ENCODE data around the gene PODNL1.
A peak's percentile ranks its signal among the peaks of the same experiment; 100 is the strongest.
"Not testable (repeated sequence)": the region's sequence is repeated elsewhere in the genome, so short reads cannot be mapped to it uniquely, and the experiment has no call there.

PODNL1 gene

DNA sequence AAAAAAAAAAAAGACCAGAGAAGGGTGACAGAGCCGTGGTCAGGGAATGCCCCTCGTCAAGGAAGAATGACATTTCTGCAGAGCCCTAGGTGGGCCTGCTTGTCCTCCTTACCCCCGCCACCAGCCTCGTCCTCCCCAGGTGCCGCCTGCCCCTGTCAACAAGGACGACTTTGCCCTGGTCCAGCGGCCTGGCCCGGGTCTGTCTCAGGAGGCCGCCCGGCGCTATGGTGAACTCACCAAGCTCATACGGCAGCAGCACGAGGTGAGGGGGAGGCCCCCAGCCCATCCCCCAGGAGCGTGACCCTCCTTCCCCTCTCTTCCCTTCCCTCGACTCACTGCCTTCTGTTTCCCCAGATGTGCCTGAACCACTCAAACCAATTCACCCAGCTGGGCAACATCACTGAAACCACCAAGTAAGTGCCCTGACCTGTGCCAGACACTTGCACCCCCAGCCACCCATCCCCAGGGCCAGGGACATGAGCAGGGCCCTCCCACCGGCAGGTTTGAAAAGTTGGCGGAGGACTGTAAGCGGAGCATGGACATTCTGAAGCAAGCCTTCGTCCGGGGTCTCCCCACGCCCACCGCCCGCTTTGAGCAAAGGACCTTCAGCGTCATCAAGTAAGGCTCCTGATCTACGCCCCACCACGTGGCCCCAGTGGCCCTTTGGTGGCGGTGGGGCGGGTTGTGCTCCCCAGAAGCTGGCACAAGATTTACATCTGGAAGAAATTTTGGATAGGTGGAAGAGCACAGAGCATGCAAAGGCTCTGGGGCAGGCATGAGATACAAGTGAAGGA, 14.8 kb downstream of the PODNL1 start:
- no peak for DNase-seq

DNA sequence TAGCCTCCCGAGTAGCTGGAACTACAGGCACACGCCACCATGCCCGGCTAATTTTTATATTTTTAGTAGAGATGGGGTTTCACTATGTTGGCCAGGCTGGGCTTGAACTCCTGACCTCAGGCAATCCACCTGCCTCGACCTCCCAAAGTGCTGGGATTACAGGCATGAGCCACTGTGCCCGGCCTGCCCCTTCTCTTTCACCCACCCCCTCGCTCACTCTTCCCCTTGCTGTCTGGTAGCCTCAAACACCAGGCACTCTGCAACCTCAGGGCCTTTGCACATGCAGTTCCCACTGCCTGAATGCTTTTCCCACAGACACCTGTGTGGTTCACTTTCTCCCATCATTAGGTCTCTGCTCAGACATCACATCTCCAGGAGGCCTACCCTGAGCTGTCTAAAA, 16.1 kb downstream of the PODNL1 start:
- DNase-seq: not testable (repeated sequence)

DNA sequence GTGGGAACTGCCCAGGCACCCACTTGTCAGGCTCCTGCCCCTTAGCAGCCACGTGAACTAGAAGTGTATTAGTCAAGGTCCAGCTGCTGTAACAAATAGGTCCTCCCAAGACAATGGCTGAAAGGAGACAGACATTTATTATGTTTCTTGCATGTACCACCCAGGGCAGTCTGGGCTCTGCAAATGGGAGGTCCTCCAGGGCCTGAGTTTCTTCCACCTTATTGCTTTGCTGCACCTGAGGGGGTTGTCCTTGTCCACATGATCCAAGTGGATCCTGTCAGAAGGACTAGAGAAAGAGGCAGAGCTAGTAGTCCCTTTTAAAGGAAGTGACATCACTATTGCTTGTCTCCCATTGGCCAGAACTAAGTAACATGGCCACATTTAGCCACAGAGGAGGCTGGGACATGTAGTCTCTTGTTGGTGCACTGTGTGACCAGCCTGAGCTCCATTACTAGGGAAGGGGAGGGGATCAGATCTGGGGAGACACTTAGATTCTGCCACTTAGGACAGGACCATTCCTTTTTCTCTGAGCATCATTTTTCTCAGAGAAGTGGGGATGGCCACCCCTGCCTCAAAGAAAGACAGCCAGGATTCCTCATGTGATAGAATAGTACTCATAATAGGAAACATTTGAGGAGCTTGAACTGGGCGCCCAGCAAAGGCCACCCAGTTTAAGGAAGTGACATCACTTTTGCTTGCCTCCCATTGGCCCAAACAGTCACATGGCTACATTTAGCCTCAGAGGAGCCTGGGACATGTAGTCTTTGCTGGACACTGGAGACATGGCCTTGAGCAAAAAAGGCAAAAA, 17.1 kb downstream of the PODNL1 start:
- peak; percentile 91 for DNase-seq

DNA sequence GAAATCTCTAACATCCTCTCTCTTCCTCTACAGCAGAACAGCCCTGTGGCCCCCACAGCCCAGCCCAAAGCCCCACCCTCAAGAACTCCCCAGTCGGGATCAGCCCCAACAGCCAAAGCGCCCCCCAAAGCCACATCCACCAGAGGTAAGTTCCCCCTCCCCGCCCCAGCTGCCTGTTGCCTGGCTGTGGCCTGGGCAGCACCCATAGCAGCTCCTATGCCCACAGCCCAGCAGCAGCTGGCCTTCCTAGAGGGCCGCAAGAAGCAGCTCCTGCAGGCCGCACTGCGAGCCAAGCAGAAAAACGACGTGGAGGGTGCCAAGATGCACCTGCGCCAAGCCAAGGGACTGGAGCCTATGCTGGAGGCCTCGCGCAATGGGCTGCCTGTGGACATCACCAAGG, 17.7 kb downstream of the PODNL1 start:
- DNase-seq: no peak

DNA sequence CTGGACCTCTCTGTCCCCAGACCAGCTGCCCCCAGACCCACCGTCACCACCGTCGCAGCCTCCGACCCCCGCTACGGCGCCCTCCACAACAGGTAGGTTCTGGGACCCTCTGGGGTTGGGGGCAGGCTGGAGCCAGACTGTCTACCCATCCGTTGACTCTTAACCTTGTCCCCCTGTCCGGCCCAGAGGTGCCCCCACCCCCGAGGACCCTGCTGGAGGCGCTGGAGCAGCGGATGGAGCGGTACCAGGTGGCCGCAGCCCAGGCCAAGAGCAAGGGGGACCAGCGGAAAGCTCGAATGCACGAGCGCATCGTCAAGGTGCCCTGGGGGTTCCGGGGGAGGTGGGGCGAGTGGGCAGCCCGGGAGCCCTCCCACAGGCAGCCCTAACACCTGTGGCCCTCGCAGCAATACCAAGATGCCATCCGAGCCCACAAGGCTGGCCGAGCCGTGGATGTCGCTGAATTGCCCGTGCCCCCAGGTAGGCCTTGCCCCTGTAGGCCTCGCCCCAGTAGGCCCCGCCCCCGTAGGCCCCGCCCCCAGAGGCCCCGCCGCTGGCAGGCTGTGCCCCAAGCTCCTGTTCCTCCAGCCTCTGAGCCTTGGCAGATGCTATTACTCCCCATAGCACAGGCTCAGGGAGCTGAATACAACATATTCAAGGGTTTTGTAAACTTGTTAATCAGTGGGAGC, 19.3 kb downstream of the PODNL1 start:
- no peak for DNase-seq

DNA sequence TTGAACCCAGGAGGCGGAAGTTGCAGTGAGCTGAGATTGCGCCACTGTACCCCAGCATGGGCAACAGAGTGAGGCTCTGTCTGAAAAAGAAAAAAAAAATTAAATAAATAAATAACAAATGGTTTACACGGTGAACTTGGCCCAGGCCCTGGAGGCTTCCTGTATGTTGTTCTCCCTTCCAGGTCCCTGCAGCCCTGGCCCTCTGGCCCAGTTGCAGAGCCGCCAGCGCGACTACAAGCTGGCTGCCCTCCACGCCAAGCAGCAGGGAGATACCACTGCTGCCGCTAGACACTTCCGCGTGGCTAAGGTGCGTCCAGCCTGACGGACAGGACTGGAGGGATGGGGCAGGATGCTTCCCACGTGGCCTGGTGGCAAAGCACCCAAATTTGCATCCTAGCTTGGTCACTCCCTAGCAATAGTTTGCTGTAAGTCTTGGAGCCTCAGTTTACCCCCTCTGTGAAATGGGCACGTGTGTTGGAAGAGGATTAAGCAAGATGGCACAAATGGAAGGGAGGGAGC, 20.3 kb downstream of the PODNL1 start:
- DNase-seq: no peak

DNA sequence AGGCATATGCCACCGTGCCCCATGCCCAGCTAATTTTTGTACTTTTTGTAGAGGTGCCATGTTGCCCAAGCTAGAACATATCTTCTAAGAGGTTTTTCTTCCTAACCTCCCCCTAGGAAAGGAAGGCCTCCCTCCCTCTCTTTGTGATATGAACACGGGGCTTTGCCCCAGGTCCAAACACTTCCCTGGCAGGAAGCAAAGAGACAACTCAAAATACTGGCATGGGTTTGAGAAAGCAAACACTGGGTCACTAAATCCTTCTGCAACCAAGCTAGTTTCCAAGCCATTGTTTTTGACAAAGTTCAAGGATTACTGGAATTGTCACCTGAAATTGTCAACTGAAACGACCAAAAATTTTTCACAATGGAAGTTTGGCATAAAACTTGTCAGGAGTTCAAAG, 23.4 kb downstream of the PODNL1 start:
- no peak for DNase-seq

DNA sequence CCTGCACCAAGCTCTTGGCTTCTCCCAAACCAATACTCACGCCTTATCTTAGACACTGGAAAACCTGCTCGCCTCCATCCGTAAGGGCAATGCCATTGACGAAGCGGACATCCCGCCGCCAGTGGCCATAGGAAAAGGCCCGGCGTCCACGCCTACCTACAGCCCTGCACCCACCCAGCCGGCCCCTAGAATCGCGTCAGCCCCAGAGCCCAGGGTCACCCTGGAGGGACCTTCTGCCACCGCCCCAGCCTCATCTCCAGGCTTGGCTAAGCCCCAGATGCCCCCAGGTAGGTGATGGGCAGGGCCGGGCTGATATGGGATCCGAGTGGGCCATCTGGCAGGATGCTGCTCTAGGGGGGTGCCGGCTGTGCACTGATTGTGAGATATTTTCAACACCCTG, 24.9 kb downstream of the PODNL1 start:
- DNase-seq: no peak

DNA sequence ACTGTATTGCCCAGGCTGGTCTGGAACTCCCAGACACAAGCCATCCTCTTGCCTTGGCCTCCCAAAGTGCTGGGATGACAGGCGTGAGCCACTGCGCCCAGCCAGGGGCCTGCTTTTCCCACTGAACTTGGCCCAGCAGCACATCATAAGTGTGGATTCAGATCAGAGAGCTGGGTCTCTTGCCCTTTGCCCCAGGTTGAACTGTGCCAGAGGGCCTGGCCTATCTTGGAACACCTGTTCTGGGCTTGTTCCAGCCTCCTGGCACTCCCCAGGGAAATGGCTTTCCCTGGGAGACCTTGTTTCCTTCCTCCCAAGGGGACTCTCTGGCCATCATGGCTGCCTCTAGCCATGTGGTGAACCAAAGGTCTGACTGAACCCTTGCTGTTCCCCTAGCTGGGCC, 28.8 kb downstream of the PODNL1 start:
- DNase-seq: peak; percentile 23

DNA sequence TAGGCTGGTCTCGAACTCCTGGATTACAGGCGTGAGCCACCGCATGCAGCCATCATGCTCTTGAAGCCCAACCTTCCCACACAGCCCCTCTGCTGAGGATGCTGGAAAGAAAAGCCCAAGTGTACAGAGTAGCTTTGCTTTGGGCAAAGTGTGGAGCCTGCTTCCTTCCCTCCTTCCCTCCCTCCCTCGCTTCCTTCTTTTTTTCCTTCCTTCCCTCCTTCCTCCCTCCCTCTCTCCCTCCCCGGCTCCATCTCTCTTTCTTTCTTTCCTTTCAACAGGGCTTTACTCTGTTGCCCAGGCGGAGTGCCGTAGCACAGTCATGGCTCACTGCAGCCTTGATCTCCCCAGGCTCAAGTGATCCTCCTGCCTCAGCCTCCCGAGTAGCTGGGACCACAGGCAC, 29.5 kb downstream of the PODNL1 start:
- no peak for DNase-seq

DNA sequence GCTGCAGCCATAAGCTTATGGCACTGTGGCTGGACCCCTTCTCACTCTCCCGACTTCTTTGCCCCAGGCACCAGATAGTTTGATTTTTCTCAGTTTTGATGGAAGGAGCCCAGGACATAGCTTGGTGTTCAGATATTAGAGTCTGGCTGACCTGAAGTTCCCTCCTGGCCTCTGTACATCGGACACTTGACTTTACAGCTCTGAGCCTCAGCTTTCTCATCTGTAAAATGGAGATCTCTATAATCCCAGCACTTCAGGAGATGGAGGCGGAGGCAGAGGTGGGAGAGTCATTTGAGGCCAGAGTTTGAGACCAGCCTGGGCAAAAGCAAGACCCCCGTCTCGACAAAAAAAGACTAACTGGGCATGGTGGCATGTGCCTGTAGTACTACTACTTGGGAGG, 31.3 kb downstream of the PODNL1 start:
- DNase-seq: no peak

DNA sequence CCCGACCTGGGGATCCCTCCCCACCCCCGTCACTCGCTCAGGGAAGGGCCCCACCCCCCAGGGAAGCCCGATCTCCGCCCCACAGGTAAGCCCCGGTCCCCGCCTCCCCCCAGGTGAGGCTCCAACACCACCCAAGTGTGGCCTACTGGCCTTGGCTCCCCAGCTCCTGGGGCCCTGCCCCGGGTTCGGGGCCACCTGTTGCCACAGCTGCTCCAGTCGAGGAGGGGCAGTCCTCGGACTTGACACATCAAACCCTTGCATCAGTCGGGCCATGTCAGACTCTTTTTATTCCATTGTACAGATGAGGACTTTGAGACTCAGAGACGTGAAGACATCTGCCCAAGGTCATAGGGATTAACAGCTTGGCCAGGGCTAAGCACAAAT, 31.7 kb downstream of the PODNL1 start:
- DNase-seq: peak; percentile 64

DNA sequence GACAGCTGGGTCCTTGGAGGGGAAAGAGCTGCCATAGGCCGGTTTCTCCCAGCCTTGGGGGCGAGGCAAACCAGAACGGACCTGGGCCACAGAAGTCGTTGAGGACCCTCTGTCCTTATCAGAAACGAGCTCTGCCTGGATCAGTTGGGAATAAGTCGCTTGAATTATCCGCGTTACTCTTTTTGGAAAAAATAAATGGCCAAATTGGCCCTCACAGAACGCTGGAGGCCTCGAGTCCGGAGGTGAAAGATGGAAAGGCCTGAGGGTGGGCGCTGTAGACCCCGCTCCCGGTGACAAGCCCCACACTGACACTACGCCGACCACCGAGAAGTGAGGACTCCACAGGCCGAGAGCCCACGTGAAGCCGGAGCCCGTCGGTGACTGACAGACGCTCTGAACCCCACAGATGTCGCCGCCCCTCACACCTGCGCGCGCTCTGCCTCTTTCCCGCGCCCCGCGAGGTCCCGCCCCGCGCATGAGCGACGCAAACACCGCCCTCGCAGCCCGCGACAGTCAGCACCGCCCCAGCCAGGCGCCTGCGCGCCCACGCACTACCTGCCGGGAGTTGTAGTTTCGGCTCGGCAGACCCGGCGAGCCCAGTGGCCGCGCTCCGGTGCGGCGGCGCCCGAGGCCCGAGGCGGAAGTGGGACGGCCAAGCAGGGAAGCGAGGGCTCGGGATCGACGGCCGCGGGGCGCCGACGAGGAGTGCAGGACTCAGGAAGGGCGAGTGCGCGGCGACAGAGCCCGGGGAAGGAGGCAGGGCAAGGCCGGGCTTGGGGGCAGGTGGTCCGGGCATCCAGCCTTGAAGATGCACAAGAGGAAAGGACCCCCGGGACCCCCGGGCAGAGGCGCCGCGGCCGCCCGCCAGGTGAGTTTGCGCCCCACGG, 32.3 kb downstream of the PODNL1 start, which contains the start of the genes BRME1 and CC2D1A:
Gene BRME1 (minus strand): TSS at position 484 of the 887 bp plus-strand sequence. CDS start 1,225 bp downstream, outside the sequence.
Gene CC2D1A (plus strand): TSS at position 568 of the 887 bp plus-strand sequence. CDS start 241 bp downstream, at position 809.
- DNase-seq: peak; percentile 97

DNA sequence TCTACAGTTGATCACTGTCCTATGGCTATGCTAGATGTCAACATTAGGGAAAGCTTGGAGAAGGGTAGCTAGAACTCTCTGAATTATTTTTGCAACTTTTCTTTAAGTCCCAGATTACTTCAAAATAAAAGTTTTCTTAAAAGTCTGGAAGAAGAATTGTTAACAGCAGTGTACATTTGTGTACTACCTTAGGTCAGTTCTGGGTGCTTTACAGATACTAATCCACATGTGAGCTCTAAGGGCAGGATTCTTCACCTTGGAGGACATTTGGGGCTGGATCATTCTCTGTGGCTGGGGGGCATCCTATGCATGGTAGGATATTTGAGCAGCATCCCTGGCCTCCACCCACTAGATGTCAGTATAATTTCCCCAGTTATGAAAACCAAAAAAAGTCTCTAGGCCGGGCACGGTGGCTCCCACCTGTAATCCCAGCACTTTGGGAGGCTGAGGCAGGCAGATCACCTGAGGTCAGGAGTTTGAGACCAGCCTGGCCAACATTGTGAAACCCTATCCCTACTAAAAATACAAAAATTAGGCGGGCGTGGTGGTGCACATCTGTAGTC, 35.1 kb downstream of the PODNL1 start:
- peak; percentile 60 for DNase-seq

DNA sequence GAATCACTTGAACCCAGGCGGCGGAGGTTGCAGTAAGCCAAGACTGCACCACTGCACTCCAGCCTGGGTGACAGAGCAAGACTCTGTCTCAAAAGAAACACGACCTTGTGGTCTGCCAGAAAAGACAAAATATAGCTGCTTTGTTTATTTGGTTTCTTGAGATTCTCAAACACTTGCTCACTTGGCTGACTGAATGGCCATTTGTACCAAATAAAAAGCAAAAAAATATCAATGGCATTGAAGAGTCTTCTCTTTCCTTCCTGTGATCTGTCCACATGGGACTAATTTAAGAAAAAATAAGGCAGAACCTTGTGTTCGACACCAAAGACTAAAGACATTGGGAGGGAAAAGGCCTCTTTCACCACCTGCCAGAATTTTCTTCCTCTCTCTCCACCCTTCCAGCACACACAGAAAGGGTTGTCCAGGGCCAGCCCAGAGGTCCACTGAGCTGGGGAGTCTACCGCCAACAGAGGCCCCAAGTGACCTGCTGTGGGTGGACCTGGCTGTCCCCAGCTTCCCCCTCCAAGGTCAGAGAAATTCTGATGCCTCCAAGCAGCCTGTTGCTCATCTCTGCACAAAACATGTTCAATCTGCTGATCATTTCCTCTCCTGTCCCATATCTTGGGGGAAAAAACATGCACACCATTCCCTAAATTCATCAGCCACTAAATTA, 38.2 kb downstream of the PODNL1 start:
- no peak for DNase-seq

DNA sequence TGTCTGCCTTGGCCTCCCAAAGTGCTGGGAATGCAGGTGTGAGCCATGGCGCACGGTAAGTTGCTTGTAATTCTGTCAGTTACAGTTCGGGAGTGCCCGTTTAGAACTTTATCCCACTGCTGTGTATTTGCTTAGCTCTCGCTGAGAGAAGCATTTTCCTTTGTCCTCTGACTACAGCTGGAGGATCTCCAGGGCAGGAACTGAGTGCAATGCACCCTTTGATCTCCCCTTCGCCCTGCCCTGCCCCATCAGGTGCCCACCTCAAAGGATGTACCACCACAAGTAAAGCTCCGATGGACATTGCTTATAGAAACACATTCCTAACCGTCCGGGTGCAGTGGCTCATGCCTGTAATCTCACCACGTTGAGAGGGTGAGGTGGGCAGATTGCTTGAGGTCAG, 38.8 kb downstream of the PODNL1 start:
- no peak for DNase-seq

DNA sequence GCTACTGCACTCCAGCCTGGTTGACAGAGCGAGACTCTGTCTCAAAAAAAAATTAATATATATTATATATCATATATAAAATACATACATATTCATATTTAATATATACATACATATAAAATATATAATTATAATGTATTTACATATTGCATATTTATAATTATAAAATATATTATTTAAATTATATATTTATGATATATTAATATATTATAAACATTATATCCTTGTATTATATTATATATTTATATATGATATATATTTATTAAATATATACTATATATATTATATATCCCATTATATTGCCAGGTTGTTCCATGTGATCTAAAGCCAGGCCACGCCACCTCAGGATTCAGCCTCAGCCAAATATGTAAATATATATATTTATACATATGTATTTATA, 42.0 kb downstream of the PODNL1 start:
- DNase-seq: no peak

DNA sequence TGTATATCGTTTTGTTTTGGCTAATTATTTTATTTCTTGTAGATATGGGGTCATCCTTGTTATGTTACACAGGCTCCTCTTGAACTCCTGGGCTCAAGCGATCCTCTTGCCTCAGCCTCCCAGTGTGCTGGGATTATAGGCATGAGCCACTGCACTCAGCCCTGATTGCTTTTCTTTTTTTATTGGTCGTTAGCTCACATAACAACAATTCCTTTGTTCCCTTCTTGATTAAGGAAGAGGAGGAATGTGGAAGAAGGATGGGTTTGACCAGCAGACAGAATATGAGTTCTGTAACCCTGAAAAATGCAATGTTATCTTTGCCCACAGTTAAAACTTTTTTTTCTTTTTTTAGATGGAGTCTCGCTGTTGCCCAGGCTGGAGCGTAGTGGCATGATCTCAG, 43.7 kb downstream of the PODNL1 start:
- DNase-seq: no peak

DNA sequence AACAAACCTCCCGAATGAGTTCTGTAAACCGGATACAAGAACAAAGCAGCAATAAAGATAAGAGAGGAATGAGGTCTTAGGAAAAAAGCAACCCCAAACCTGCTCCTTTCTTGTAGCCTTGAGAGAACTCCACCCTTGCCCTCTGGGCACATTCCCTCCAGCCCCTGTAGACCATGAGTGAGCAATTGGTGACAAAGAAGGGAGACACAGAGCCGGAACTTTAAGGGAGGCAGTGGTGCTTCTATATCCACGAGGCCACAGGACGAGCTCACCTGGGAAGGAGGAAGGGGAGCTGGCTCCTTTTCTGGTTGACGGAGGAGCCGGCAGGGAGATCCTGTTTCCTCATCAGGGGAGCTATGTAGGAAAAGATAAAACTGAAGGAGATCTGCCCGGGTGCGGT, 45.3 kb downstream of the PODNL1 start:
- no peak for DNase-seq

DNA sequence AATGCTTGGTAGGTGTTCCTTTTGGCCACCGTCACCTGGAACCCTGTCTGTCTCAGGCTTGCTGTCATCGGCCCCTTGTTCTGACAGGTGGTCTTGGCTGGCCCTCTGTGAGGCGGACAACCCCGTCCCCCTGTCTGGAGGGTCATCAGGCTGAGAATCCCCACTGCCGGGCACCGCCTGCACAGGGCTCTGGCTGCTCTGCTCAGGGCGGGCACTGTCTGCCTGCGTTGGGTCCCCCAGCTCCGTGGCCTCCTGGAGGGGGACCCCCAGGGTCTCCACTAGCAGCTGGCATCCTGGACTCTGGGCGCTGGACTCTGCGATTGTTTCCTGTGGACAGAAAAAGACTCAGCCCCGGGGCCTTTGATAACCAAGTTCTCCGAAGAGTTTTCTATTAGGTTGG, 48.1 kb downstream of the PODNL1 start:
- DNase-seq: no peak

DNA sequence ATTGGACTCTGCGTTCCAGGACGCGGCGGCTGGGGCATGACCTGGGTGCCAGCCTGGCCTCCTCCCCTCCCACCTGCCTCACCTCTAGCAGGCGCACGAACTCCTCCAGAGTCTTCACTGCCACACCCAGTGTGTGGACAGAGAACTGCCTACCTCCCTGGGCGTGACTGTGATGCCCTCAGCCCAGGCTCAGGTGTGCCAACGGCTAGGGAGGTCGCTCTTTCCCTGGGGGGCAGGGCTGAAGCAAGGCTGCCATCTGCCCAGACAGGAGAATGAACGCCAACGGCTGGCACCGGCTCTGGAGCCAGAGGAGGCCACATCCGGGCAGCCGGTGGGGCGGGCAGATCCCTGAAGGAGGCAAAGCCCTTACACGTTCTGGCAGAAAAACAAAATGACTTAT, 49.9 kb downstream of the PODNL1 start:
- no peak for DNase-seq

Data from NCI-H82 (cell line).